K562 (cell line): Measurements from ENCODE around the gene ARL16. TPM values are rescaled to one million over a fixed set of nuclear protein-coding genes. Genes with fewer than 3 reads are reported as not detected.
A peak's percentile ranks its signal among the peaks of the same experiment; 100 is the strongest.

Experiments
- ELF2 ChIP-seq: fragments of 250-450 bp; sonication (Bioruptor Pico); IDR thresholded peaks from 2 replicates; pipeline ENCODE4 v1.5.0; 2021; ENCODE audit warnings: mild to moderate bottlenecking
- ETV6 ChIP-seq, 3 experiments: fragments of 150-350 bp in 1 of 3; sonication (generic) in 1 of 3; formaldehyde crosslinking in 1 of 3; IDR thresholded peaks; 2 replicates each; pipeline versions ENCODE4 v1.6.1 to v1.8.0; 2014 to 2022; ENCODE audit warnings: borderline replicate concordance in 2 of 3, low read depth in 2 of 3, antibody characterized with exemption in 1 of 3, low read length in 1 of 3, mild to moderate bottlenecking in 1 of 3, missing genetic modification reagents in 1 of 3
- FOXO4 ChIP-seq: fragments of 450-650 bp; formaldehyde crosslinking; IDR thresholded peaks from 2 replicates; pipeline ENCODE4 v1.4.0; 2020; ENCODE audit warnings: mild to moderate bottlenecking, moderate library complexity
- MBD1 ChIP-seq: fragments of 250-450 bp; sonication (Bioruptor Pico); IDR thresholded peaks from 2 replicates; pipeline ENCODE4 v1.8.0; 2022; ENCODE audit warnings: inconsistent platforms
- PREB ChIP-seq: sonication (generic); formaldehyde crosslinking; IDR thresholded peaks from 2 replicates; pipeline ENCODE4 v1.8.1; 2023; ENCODE audit warnings: mild to moderate bottlenecking, missing genetic modification reagents
- RBFOX2 ChIP-seq: fragments of 200-400 bp; formaldehyde crosslinking; IDR thresholded peaks from 2 replicates; pipeline ENCODE4 v1.6.1; 2017; ENCODE audit warnings: low read depth, mild to moderate bottlenecking, low read length, moderate library complexity
- TCFL5 ChIP-seq: fragments of 250-450 bp; sonication (Bioruptor Pico); conservative IDR thresholded peaks from 2 replicates; pipeline ENCODE4 v1.6.1; 2021; ENCODE audit warnings: mild to moderate bottlenecking, moderate library complexity, matching md5 sums
- ZBTB40 ChIP-seq, 2 experiments: fragments of 450-650 bp in 1 of 2; sonication (generic) in 1 of 2; formaldehyde crosslinking in 1 of 2; IDR thresholded peaks; 2 replicates each; pipeline versions ENCODE4 v1.7.1 to v1.9.0; 2016 to 2022; ENCODE audit warnings: inconsistent platforms in 1 of 2, mild to moderate bottlenecking in 1 of 2, missing genetic modification reagents in 1 of 2
- ZNF354B ChIP-seq: fragments of 250-450 bp; sonication (Bioruptor Pico); IDR thresholded peaks from 2 replicates; pipeline ENCODE4 v1.4.0; 2020
- ZNF444 ChIP-seq: fragments of 250-450 bp; sonication (Bioruptor Pico); IDR thresholded peaks from 2 replicates; pipeline ENCODE4 v1.4.0; 2020; ENCODE audit warnings: mild to moderate bottlenecking, moderate library complexity
- polyA plus RNA-seq, 8 experiments: library from polyadenylated mRNA; depleted of rRNA in 4 of 8; stranded (reverse) in 5 of 8; unstranded in 3 of 8; fragments of >200 nt; fragmentation: Nextera tagmentation in 2 of 8; fragmentation: Illumina TruSeq in 1 of 8; extraction: Ambion mirVana in 2 of 8; extraction: Trizol in 1 of 8; gene quantifications; 2 replicates each; pipeline versions ENCODE4 v1.2.1 to v1.2.3, GENCODE V29; 2011 to 2014; ENCODE audit warnings: inconsistent platforms in 1 of 8, missing spikeins in 1 of 8
- total RNA-seq, 7 experiments: library from RNA; depleted of rRNA in 6 of 7; stranded (reverse); fragments of >200 nt in 6 of 7; fragmentation: Illumina TruSeq in 2 of 7; extraction: Trizol in 2 of 7; gene quantifications; 2 replicates each; pipeline versions ENCODE4 v1.2.1 to v1.2.3, GENCODE V29; 2011 to 2021; ENCODE audit warnings: low replicate concordance in 1 of 7
- TF ChIP-seq, protein P1 (sequence below), 2 experiments: fragments of 450-650 bp; conservative IDR thresholded peaks; 2 replicates each; pipeline ENCODE4 v1.6.1; 2017; ENCODE audit warnings: mild to moderate bottlenecking in 2 of 2, moderate library complexity in 2 of 2

ARL16 gene
- total and polyA plus RNA-seq, 9 of the 15 experiments (the other 6 are each of a cell fraction or from before 2014, with no cell fraction given) = 5.4 to 32.4 (median 22.6) TPM

DNA sequence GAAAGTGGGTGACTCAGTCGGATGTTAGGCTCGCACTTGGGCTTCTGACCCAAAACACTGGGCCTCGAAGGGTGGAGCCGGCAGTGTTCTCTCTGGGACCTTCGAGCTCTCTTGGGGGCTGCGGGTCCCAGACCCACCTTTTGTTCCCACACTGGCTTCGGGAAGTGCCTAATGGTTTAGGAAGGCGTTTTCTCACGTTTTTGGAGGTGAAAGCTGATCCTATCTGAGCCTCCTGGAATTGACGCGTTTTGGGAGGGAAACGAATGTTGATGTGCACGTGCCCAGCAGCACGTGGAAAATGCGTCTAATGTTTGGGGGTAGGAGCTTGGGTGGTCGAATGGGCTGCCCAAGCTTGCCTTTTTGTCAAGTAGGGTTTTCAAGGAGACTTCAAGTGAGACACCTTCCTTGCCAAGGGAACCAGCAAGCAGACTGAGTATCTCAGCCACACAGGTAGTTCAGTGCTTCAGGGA lies 880 bp upstream of the ARL16 start (continued):
- TF ChIP-seq ZBTB40 (IDR thresholded peaks at IDR 0.05) (peak; percentile 10; the same call in 1 of the 2 replicates), ZBTB40 (CRISPR knock-in tag; IDR thresholded peaks at IDR 0.05) (no peak), FOXO4 (CRISPR knock-in tag) (no peak), PREB (no peak), RBFOX2 (0 out of 2 replicates have a peak, but pooled peaks have one; percentile 43), TCFL5 (CRISPR knock-in tag) (no peak), ZNF354B (CRISPR knock-in tag) (no peak), ETV6 (IDR thresholded peaks at IDR 0.05; ENCODE audit: borderline replicate concordance in 1 of 2, low read depth in 2 of 2, low read length in 1 of 2) (no peak), ETV6 (CRISPR knock-in tag; IDR thresholded peaks at IDR 0.05; ENCODE audit: borderline replicate concordance) (peak; percentile 56; the same call in 1 of the 2 replicates), MBD1 (CRISPR knock-in tag) (no peak), ELF2 (no peak), ZNF444 (CRISPR knock-in tag) (no peak)
- TF ChIP-seq, protein P1, sequence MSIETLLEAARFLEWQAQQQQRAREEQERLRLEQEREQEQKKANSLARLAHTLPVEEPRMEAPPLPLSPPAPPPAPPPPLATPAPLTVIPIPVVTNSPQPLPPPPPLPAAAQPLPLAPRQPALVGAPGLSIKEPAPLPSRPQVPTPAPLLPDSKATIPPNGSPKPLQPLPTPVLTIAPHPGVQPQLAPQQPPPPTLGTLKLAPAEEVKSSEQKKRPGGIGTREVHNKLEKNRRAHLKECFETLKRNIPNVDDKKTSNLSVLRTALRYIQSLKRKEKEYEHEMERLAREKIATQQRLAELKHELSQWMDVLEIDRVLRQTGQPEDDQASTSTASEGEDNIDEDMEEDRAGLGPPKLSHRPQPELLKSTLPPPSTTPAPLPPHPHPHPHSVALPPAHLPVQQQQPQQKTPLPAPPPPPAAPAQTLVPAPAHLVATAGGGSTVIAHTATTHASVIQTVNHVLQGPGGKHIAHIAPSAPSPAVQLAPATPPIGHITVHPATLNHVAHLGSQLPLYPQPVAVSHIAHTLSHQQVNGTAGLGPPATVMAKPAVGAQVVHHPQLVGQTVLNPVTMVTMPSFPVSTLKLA (conservative IDR thresholded peaks at IDR 0.05) = peak; percentile 81 to 88
